CD4-positive, alpha-beta T cell treated with Interleukin-6 at 100 ng/mL for 8 hours (primary cell): ENCODE results near the gene MED8.

Experiments used
- DNase-seq: peaks from one replicate; pipeline ENCODE4 v3.0.0-alpha.2; 2020; ENCODE audit warnings: mixed read lengths, low spot score

Gene MED8, protein sequence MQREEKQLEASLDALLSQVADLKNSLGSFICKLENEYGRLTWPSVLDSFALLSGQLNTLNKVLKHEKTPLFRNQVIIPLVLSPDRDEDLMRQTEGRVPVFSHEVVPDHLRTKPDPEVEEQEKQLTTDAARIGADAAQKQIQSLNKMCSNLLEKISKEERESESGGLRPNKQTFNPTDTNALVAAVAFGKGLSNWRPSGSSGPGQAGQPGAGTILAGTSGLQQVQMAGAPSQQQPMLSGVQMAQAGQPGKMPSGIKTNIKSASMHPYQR

GRCh38 chr1:43389326-43390313, at the start of gene MED8, which contains the start of gene SZT2:
Gene MED8 (minus strand): TSS chr1:43389800. CDS start chr1:43389764, 36 bp downstream.
Gene SZT2 (plus strand): TSS chr1:43389899. CDS start chr1:43389969, 70 bp downstream.
- DNase-seq, result peak; percentile 93

- DNase-seq, result no peak
These were observed 49.5 kb upstream of the MED8 start for GRCh38 chr1:43438953-43439581.

- no peak for DNase-seq
These were observed 49.0 kb upstream of the MED8 start for GRCh38 chr1:43438576-43438952.

DNA sequence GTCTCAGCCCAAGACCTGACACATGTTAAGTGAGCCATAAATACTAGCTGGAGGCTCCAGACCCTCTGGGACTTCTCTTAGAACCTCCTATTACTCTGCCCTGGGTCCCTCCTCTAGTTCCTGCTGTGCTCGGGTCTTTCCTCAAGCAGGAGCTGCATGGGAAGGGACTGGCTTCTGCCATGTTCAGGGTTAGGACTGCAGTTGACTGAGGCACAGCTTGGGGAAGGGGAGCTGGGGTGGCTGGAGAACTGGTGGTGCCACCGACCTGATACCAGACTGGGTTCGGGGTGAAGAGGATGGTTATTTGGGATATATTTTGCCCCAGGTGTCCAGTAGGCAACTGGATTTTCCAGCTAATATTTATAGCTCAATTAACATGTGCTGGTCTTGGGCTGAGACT, 48.4 kb upstream of the MED8 start:
- DNase-seq, result no peak

DNA sequence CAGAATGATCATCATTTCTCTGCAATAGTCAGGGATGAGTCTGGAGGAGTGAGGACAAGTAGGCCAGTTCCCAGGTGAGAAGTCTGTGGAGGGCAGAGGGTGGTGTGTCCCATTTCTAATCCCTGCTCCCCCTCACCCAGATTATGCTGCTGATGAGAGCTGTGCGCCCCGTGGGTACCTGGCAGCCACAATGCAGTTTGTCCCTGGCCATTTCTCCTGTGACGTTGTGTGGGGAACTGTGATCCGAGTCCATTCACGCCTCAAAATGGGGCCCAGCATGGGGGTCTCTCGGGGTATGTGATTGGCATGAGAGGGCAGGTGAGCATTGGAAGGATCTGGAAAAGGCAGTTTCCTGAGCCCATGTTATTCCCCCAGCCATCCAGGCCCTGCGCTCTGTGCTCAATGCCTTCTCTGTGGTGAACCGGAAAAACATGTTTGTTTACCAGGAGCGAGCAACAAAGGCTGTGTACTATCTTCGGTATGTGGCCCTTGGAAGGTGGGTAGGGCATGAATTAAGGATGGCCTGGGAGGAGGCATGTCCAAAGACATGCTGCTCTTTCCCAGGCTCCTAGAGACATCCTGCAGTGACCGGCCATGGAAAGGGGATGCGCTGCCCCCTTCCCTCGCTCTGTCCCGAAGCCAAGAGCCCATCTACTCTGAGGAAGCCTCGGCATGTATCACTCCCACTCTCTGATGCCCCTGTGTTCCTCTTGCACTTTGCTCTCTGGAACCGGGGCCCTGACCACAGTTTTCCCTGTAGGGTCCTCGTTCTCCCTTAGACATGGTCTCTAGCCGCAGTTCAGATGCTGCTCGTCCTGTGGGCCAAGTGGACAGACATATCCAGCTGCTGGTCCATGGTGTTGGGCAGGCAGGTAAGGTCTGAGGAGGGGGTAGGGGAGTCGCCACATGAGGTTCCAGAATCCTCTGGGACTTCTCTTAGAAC, 47.7 kb upstream of the MED8 start:
- DNase-seq, result no peak

DNA sequence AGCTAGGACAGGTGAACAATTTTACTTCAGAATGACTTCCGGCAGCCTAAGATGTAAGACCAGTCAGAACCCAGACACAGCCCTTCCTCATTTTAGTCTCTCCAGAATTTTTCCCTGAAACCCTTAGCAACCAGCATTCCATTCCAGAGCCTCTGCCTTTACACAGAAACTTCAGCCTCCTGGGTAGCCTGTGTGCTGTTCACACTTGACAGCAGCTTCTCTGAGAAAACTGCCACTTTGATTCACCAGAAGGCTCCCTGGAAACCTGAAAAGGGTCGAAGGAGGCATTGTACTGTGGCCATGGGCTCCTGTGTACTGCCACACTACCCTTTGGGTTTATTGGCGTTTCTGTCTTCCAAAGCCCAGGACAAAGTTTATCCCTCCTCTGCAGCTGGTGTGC, 46.8 kb upstream of the MED8 start:
- DNase-seq, result no peak

GRCh38 chr1:43435146-43436145, 45.8 kb upstream of the MED8 start:
- no peak for DNase-seq

GRCh38 chr1:43434256-43434655, 44.7 kb upstream of the MED8 start:
- DNase-seq, result no peak

- DNase-seq, result no peak
These were observed 43.3 kb upstream of the MED8 start for GRCh38 chr1:43432907-43433306.

DNA sequence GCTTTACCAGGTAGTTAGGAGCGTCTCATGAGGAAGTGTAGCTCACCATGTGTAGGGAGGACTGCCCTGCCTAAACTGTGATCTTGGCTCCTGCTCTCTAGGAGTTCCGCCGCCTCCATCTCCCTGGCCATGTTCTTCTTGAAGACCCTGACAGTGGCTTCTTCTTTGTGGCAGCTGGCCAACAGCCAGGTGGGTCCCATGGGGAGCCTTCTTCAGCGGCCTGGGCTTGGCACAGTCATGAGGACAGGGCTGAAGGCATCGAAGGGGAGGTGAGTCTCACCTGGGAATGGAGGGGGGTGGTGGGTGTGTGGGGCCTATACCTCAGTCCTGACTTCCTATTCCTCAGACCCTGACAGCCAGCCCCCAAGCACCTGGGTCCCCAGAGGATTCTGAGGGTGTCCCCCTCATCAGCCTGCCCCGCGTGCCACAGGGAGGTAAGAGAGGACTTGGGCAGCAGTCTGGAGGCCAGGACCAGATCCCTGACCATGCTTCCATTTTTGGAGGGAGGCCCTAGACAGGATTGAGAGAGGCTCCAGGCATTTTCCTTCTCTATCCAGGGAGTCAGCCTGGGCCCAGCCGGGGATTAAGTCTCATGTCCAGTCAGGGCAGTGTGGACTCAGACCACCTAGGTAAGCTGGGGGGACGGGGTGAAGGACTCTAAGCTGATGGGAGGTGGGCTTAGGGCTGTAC, 42.7 kb upstream of the MED8 start:
- DNase-seq, result no peak

DNA sequence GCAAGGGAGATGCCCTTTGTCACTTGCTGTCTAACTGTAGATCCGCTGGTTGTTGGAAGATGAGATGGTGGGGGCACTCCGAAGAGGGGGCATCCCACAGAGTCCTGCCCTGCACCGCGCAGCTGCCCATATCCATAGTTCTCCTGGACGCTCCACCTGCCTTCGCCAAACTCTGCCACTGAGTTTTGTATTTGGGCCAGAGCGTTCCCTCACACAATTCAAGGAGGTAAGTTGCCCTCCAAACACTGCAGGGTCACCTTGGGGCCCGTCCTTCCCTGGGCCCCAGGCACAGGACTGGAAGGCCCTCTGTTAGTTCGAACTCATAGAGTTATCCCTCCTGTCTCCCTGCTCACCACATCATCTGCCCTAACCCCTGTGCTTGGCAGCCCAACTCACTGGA, 42.1 kb upstream of the MED8 start:
- no peak for DNase-seq

- DNase-seq, result no peak
These were observed 41.2 kb upstream of the MED8 start for GRCh38 chr1:43430831-43431230.

GRCh38 chr1:43427941-43428340, 38.3 kb upstream of the MED8 start:
- no peak for DNase-seq

DNA sequence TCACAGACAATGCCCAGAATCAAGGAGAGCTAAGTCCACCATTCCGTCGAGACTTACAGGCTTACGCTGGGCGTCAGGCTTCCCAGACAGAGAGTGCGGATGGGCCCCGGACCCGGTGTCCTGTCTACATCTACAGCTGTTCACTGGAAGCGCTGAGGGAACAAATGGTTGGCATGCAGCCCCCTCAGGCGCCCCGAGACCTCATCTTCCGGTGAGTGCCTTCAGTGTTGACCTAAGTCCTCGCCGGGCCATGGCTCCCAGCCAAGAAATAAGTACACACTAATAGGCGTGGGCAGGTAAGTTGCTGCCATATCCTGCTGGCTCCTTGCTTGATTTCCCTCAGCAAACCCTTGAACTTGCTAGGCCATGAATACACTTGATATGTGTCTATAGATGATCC, 37.9 kb upstream of the MED8 start:
- no peak for DNase-seq

- no peak for DNase-seq
These were observed 36.6 kb upstream of the MED8 start for GRCh38 chr1:43426221-43426620.

GRCh38 chr1:43425045-43425444, 35.4 kb upstream of the MED8 start:
- no peak for DNase-seq

DNA sequence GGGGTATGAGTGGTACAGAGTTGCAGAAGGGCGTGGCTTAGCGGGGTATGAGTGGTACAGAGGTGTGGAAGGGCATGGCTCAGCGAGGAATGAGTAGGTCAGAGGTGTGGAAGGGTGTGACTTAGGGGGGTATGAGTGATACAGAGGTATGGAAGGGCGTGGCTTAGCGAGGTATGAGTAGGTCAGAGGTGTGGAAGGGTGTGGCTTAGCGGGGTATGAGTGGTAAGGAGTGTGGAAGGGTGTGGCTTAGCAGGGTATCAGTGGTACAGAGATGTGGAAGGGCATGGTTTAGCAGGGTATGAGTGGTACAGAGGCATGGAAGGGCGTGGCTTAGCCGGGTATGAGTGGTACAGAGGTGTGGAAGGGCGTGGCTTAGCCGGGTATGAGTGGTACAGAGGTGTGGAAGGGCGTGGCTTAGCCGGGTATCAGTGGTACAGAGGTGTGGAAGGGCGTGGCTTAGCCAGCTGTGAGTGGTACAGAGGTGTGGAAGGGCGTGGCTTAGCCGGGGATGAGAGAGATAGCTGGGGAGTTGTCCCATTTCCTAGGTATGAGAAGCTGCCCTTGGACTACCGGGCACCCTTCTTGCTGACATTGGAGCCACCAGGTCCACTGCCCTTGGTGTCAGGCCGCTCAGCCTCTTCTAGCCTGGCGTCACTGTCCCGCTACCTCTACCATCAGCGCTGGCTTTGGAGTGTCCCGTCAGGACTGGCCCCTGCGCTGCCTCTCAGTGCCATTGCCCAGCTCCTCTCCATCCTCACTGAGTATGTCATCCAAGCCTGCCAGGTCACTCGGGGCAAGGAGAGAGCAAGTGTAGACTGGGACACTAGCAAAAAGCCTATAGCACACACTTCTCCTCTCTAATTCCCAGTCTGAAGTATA, 34.3 kb upstream of the MED8 start:
- DNase-seq, result no peak

DNA sequence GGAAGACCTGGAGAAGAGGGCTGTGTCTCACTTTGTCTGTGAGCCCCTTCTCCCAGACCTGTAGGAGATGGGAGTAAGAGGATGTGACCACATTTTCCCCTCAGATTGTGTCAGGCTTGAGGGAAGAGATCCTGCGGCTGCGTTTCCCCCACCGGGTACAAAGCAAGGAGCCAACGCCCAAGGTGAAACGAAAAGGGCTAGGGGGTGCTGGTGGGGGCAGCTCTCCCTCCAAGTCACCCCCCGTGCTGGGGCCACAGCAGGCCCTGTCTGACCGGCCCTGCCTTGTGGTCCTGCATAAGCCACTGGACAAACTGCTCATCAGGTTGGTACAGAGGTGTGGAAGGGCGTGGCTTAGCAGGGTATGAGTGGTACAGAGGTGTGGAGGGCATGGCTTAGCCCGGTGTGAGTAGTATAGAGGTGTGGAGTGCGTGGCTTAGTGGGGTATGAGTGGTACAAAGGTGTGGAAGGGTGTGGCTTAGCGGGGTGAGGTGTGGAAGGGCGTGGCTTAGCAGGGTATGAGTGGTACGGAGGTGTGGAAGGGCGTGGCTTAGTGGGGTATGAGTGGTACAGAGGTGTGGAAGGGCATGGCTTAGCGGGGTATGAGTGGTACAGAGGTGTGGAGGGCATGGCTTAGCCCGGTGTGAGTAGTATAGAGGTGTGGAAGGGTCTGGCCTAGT, 33.5 kb upstream of the MED8 start:
- DNase-seq, result no peak
